Measurements from ENCODE around the gene RMDN3. TPM values are rescaled to one million over a fixed set of nuclear protein-coding genes. Genes with fewer than 3 reads are reported as not detected.

The RMDN3 gene
- total and polyA plus RNA-seq, 2 of the 13 experiments (the other 11 are each of a cell fraction or from before 2014, with no cell fraction given), result 16.8 to 19.5 TPM

- CTCF ChIA-PET (ENCODE audit: low intra/inter-chr PET ratio, low total read pairs), result no interaction called here
- no peak overlapping the region for H3K4me3 ChIP-seq (replicated peaks in 1 of 3; ENCODE audit: insufficient read depth in 1 of 3, low read depth in 2 of 3, low read length in 3 of 3)
- H3K27me3 ChIP-seq (ENCODE audit: control insufficient read depth in 1 of 2, insufficient read depth in 2 of 2, low read length in 2 of 2), result no peaks in the 10 kb centered on the region
- FAIRE-seq (no peak), DNase-seq (ENCODE audit: low spot score) (no peak), ATAC-seq (peak; percentile 19; the same call in 2 of the 3 replicates)
- intact Hi-C loops (cut with micrococcal nuclease; ENCODE audit: unreplicated experiment), result no loop called here
- H3K36me3 ChIP-seq (replicated peaks in 1 of 2; ENCODE audit: control insufficient read depth in 1 of 2, insufficient read depth in 2 of 2, low read length in 2 of 2), result no peaks in the 10 kb centered on the region
- H3K79me2 ChIP-seq (ENCODE audit: insufficient read depth, low read length), result peaks cover 5% of the 10 kb centered on the region
- H3K9me3 ChIP-seq (ENCODE audit: low read length), result no peaks in the 10 kb centered on the region
- POLR2A ChIA-PET, result interaction anchor here (1.1 kb wide), 2 partner anchors 7 to 22 kb away, joined by 3 read pairs; partner anchors contain the start of gene GCHFR
- no peak overlapping the region for H2AFZ ChIP-seq (ENCODE audit: low read length)
- in situ Hi-C loops (cut with HindIII; ENCODE audit: extremely low pct_ligation_motif_present, low pct_unique_long_range_greater_than_20kb), result no loop called here
- no peak overlapping the region for H3K9ac ChIP-seq (ENCODE audit: insufficient read depth, low read depth, low read length)
- H3K4me2 ChIP-seq (ENCODE audit: low read depth, low read length), result peak overlapping the region; percentile 4; the same call in 1 of the 2 replicates
- peaks cover 28% of the 10 kb centered on the region for H3K4me1 ChIP-seq (ENCODE audit: insufficient read depth, low read length)
- no peaks in the 10 kb centered on the region; the same call in 1 of the 2 replicates for H4K20me1 ChIP-seq (ENCODE audit: insufficient read depth, low read length)
- TF ChIP-seq HNRNPLL (IDR thresholded peaks at IDR 0.05; ENCODE audit: low read depth, low read length, poor library complexity, severe bottlenecking) (no peak), ASH2L (IDR thresholded peaks at IDR 0.05; ENCODE audit: insufficient read length, low read depth, low read length) (peak; percentile 28)
- no TSS peak for BruUV-seq (replicated peaks)
- peak overlapping the region; percentile 12 for H3K27ac ChIP-seq (ENCODE audit: extremely low read length, insufficient read depth, low read length)
- 30% methylated on average over 2 of the region's 2 CpGs for WGBS (ENCODE audit: low lambda C conversion rate)
Measured at GRCh38 chr15:40785814-40786213, 30.8 kb upstream of the RMDN3 start.

- CTCF ChIA-PET (ENCODE audit: low intra/inter-chr PET ratio, low total read pairs), result no interaction called here
- no peak overlapping the region for H3K4me3 ChIP-seq (replicated peaks in 1 of 3; ENCODE audit: insufficient read depth in 1 of 3, low read depth in 2 of 3, low read length in 3 of 3)
- POLR2A ChIA-PET, result interaction anchor here (0.6 to 1.1 kb wide), 3 partner anchors 8 to 21 kb away, joined by 3 to 4 read pairs (median 3); partner anchors contain the start of gene GCHFR
- H3K36me3 ChIP-seq (replicated peaks in 1 of 2; ENCODE audit: control insufficient read depth in 1 of 2, insufficient read depth in 2 of 2, low read length in 2 of 2), result 0 out of 5 replicates have a peak, but pooled peaks cover 0 to 2% of the 10 kb centered on the region in 2 experiments
- BruUV-seq (replicated peaks), result no TSS peak
- H2AFZ ChIP-seq (ENCODE audit: low read length), result no peak overlapping the region
- FAIRE-seq (no peak), DNase-seq (ENCODE audit: low spot score) (no peak), ATAC-seq (no peak)
- 63% methylated on average over 3 of the region's 3 CpGs for WGBS (ENCODE audit: low lambda C conversion rate)
- peak overlapping the region; percentile 12 for H3K27ac ChIP-seq (ENCODE audit: extremely low read length, insufficient read depth, low read length)
- H3K4me2 ChIP-seq (ENCODE audit: low read depth, low read length), result no peak overlapping the region
- no peaks in the 10 kb centered on the region for H3K9me3 ChIP-seq (ENCODE audit: low read length)
- H4K20me1 ChIP-seq (ENCODE audit: insufficient read depth, low read length), result no peaks in the 10 kb centered on the region; the same call in 1 of the 2 replicates
- H3K9ac ChIP-seq (ENCODE audit: insufficient read depth, low read depth, low read length), result no peak overlapping the region
- H3K4me1 ChIP-seq (ENCODE audit: insufficient read depth, low read length), result peaks cover 28% of the 10 kb centered on the region
- no peaks in the 10 kb centered on the region for H3K27me3 ChIP-seq (ENCODE audit: control insufficient read depth in 1 of 2, insufficient read depth in 2 of 2, low read length in 2 of 2)
- H3K79me2 ChIP-seq (ENCODE audit: insufficient read depth, low read length), result peaks cover 5% of the 10 kb centered on the region
- intact Hi-C loops (cut with micrococcal nuclease; ENCODE audit: unreplicated experiment), result no loop called here
- in situ Hi-C loops (cut with HindIII; ENCODE audit: extremely low pct_ligation_motif_present, low pct_unique_long_range_greater_than_20kb), result no loop called here
- TF ChIP-seq ZNF841 (CRISPR knock-in tag; IDR thresholded peaks at IDR 0.05; ENCODE audit: borderline replicate concordance), result no peak
- no peak for TF ChIP-seq FUBP1 (CRISPR knock-in tag; IDR thresholded peaks at IDR 0.05; ENCODE audit: borderline replicate concordance)
- TF ChIP-seq ELF4 (CRISPR knock-in tag; IDR thresholded peaks at IDR 0.05; ENCODE audit: borderline replicate concordance), result no peak
- TF ChIP-seq ZBTB34 (CRISPR knock-in tag; IDR thresholded peaks at IDR 0.05), result no peak
- TF ChIP-seq CEBPG (CRISPR knock-in tag; IDR thresholded peaks at IDR 0.05), result no peak
- TF ChIP-seq ISX (CRISPR knock-in tag; conservative IDR thresholded peaks at IDR 0.05), result no peak
- TF ChIP-seq STAG1 (CRISPR knock-in tag; IDR thresholded peaks at IDR 0.05), result peak; percentile 42
- TF ChIP-seq CTCF (CRISPR knock-in tag; IDR thresholded peaks at IDR 0.05), result peak; percentile 16; the same call in 1 of the 2 replicates
Measured at GRCh38 chr15:40785164-40785563, 30.1 kb upstream of the RMDN3 start.

Data from HepG2 (cell line).